Neural cell (in vitro differentiated cells): Measurements from ENCODE around the gene FAM219A. TPM values are rescaled to one million over a fixed set of nuclear protein-coding genes. Genes with fewer than 3 reads are reported as not detected.

Source experiments
- H2AFZ ChIP-seq: fragments of 200-600, 300-800 bp; sonication (generic), shearing (Covaris generic); 2 replicates; pipeline ENCODE4 v1.6.0; 2014; ENCODE audit warnings: low read depth, mild to moderate bottlenecking, antibody characterized with exemption, low read length, moderate library complexity
- H3F3A ChIP-seq: fragments of 200-600 bp; shearing (Covaris generic); 2 replicates; pipeline ENCODE4 v1.6.1; 2016; ENCODE audit warnings: mild to moderate bottlenecking, moderate library complexity, mixed read lengths, antibody characterized with exemption, low read length; ENCODE audit not compliant: insufficient read depth, poor library complexity, severe bottlenecking
- H3K27ac ChIP-seq: fragments of 200-600, 300-800 bp; sonication (generic), shearing (Covaris generic); 2 replicates; pipeline ENCODE4 v1.5.1; 2014; ENCODE audit warnings: mild to moderate bottlenecking, low read length, moderate library complexity
- H3K27me3 ChIP-seq: fragments of 300-800, 200-600 bp; sonication (generic), shearing (Covaris generic); 2 replicates; pipeline ENCODE4 v1.6.0; 2014; ENCODE audit warnings: mild to moderate bottlenecking, low read depth, low read length, moderate library complexity; ENCODE audit not compliant: insufficient read depth
- H3K36me3 ChIP-seq: fragments of 300-800, 200-600 bp; sonication (generic), shearing (Covaris generic); 2 replicates; pipeline ENCODE4 v1.5.1; 2014; ENCODE audit warnings: mild to moderate bottlenecking, antibody characterized with exemption, low read length, moderate library complexity; ENCODE audit not compliant: insufficient read depth
- H3K4me2 ChIP-seq: fragments of 300-800, 200-600 bp; sonication (generic), shearing (Covaris generic); 2 replicates; pipeline ENCODE4 v1.6.0; 2014; ENCODE audit warnings: mild to moderate bottlenecking, low read length
- H3K4me3 ChIP-seq: fragments of 300-800, 200-600 bp; sonication (generic), shearing (Covaris generic); 2 replicates; pipeline ENCODE4 v1.5.1; 2014; ENCODE audit warnings: mild to moderate bottlenecking, low read length, moderate library complexity
- H3K79me2 ChIP-seq: fragments of 200-600 bp; shearing (Covaris generic); replicated peaks from 2 replicates; pipeline ENCODE4 v1.6.0; 2014; ENCODE audit warnings: mild to moderate bottlenecking, low read length, moderate library complexity; ENCODE audit not compliant: insufficient read depth
- H3K9ac ChIP-seq: fragments of 300-800, 200-600 bp; sonication (generic), shearing (Covaris generic); 2 replicates; pipeline ENCODE4 v1.6.1; 2016; ENCODE audit warnings: mild to moderate bottlenecking, low read length, mixed read lengths
- H3K9me2 ChIP-seq: fragments of 200-600 bp; shearing (Covaris generic); 2 replicates; pipeline ENCODE4 v1.6.1; 2016; ENCODE audit warnings: mild to moderate bottlenecking, low read length, mixed read lengths; ENCODE audit not compliant: insufficient read depth
- H3K9me3 ChIP-seq: fragments of 200-600, 300-800 bp; sonication (generic), shearing (Covaris generic); 2 replicates; pipeline ENCODE4 v1.6.1; 2016; ENCODE audit warnings: mild to moderate bottlenecking, mixed run types, low read length, moderate library complexity, mixed read lengths
- H4K20me1 ChIP-seq: fragments of 200-600 bp; shearing (Covaris generic); 2 replicates; pipeline ENCODE4 v1.6.1; 2016; ENCODE audit warnings: mild to moderate bottlenecking, mixed run types; ENCODE audit not compliant: insufficient read depth
- EP300 ChIP-seq: fragments of 450-650 bp; conservative IDR thresholded peaks from 2 replicates; pipeline ENCODE4 v1.6.1; 2014; ENCODE audit warnings: antibody characterized with exemption, mild to moderate bottlenecking, moderate library complexity; ENCODE audit not compliant: poor library complexity, severe bottlenecking
- EZH2 ChIP-seq: fragments of 200-600, 300-800 bp; shearing (Covaris generic), sonication (generic); IDR thresholded peaks from 2 replicates; pipeline ENCODE4 v1.6.1; 2014; ENCODE audit warnings: antibody characterized with exemption, low read length, borderline replicate concordance, mild to moderate bottlenecking; ENCODE audit not compliant: insufficient read depth, poor library complexity, severe bottlenecking
- MXI1 ChIP-seq: fragments of 450-650 bp; conservative IDR thresholded peaks from 2 replicates; pipeline ENCODE4 v1.6.1; 2014; ENCODE audit warnings: antibody characterized with exemption, mild to moderate bottlenecking; ENCODE audit not compliant: poor library complexity, severe bottlenecking
- POLR2AphosphoS5 ChIP-seq: IDR thresholded peaks from 2 replicates; pipeline ENCODE4 v1.6.1; 2012
- RAD21 ChIP-seq: fragments of 450-650 bp; conservative IDR thresholded peaks from 2 replicates; pipeline ENCODE4 v1.6.1; 2014; ENCODE audit warnings: antibody characterized with exemption, mild to moderate bottlenecking, moderate library complexity
- SMC3 ChIP-seq: fragments of 450-650 bp; conservative IDR thresholded peaks from 2 replicates; pipeline ENCODE4 v1.6.1; 2014; ENCODE audit warnings: antibody characterized with exemption, mild to moderate bottlenecking, moderate library complexity; ENCODE audit not compliant: poor library complexity
- TAF1 ChIP-seq: IDR thresholded peaks from 2 replicates; pipeline ENCODE4 v1.6.1; 2012; ENCODE audit warnings: low read depth
- polyA plus RNA-seq: library from polyadenylated mRNA; depleted of rRNA; stranded (reverse); fragments of >200 nt; gene quantifications from 2 replicates; pipeline ENCODE4 v1.2.3, GENCODE V29; 2014
- TF ChIP-seq, protein P1 (sequence below): fragments of 450-650 bp; IDR thresholded peaks from 2 replicates; pipeline ENCODE4 v1.5.1; 2014; ENCODE audit warnings: antibody characterized with exemption, mild to moderate bottlenecking, moderate library complexity; ENCODE audit not compliant: poor library complexity, severe bottlenecking
- TF ChIP-seq, protein P2 (sequence below): IDR thresholded peaks from 2 replicates; pipeline ENCODE4 v1.6.1; 2012; ENCODE audit warnings: borderline replicate concordance

FAM219A gene
- polyA plus RNA-seq, 1 donor from 2014 or later, result 56.6 TPM

DNA sequence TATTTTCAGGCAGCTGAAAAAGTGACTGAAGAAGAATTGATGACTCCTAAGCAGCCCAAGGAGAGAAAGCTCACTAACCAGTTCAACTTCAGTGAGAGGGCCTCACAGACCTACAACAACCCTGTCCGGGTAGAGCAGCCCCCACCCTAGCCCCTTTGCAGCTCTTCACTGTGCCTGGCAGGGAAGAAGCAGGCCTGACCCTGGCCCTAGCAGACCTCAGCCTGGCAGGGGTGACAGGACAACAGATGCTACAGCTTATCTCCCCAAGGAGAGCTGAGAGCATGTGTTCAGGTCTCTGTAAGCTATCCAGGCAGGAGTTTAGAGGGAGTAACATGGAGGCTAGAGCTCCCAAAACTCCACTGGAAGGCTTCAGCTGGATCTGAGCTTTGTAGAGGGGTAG, 32.0 kb upstream of the FAM219A start:
- H3F3A ChIP-seq, result no peaks in the 10 kb centered on the region
- H3K9ac ChIP-seq, result no peak overlapping the region
- no peaks in the 10 kb centered on the region for H3K9me2 ChIP-seq
- H3K27me3 ChIP-seq, result no peaks in the 10 kb centered on the region
- H3K79me2 ChIP-seq, result no peaks in the 10 kb centered on the region
- no peaks in the 10 kb centered on the region for H4K20me1 ChIP-seq
- H3K9me3 ChIP-seq, result no peaks in the 10 kb centered on the region
- no peak overlapping the region for H3K4me2 ChIP-seq
- no peak overlapping the region for H3K27ac ChIP-seq
- H3K36me3 ChIP-seq, result no peaks in the 10 kb centered on the region
- H2AFZ ChIP-seq, result no peak overlapping the region
- no peak overlapping the region for H3K4me3 ChIP-seq
- TF ChIP-seq EP300, result no peak

DNA sequence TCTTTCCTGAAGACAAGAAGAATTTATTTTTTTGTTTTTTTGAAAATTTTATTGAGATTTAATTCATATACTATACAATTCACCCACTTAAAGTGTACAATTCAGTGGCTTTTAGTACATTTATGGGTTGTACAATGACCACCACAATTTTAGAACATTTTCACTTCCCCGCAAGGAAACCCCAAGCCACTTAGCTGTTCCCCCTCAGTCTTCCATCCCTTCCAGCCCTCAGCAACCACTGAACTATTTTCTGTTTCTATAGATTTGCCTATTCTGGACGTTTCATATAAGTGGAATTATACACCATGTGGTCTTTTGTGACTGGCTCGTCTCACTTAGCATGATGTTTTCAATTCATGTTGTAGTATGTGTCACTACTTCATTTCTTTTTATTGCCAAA, 28.2 kb upstream of the FAM219A start:
- Histone ChIP-seq H2AFZ (no peak overlapping the region), H3K9ac (no peak overlapping the region), H3K4me3 (no peak overlapping the region), H3K79me2 (no peaks in the 10 kb centered on the region), H3K9me2 (no peaks in the 10 kb centered on the region), H3F3A (no peaks in the 10 kb centered on the region), H3K9me3 (no peaks in the 10 kb centered on the region), H3K36me3 (no peaks in the 10 kb centered on the region), H3K27ac (no peak overlapping the region), H3K27me3 (no peaks in the 10 kb centered on the region), H3K4me2 (no peak overlapping the region), H4K20me1 (no peaks in the 10 kb centered on the region)
- TF ChIP-seq, protein P1, sequence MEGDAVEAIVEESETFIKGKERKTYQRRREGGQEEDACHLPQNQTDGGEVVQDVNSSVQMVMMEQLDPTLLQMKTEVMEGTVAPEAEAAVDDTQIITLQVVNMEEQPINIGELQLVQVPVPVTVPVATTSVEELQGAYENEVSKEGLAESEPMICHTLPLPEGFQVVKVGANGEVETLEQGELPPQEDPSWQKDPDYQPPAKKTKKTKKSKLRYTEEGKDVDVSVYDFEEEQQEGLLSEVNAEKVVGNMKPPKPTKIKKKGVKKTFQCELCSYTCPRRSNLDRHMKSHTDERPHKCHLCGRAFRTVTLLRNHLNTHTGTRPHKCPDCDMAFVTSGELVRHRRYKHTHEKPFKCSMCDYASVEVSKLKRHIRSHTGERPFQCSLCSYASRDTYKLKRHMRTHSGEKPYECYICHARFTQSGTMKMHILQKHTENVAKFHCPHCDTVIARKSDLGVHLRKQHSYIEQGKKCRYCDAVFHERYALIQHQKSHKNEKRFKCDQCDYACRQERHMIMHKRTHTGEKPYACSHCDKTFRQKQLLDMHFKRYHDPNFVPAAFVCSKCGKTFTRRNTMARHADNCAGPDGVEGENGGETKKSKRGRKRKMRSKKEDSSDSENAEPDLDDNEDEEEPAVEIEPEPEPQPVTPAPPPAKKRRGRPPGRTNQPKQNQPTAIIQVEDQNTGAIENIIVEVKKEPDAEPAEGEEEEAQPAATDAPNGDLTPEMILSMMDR, result no peak
- TF ChIP-seq, protein P2, sequence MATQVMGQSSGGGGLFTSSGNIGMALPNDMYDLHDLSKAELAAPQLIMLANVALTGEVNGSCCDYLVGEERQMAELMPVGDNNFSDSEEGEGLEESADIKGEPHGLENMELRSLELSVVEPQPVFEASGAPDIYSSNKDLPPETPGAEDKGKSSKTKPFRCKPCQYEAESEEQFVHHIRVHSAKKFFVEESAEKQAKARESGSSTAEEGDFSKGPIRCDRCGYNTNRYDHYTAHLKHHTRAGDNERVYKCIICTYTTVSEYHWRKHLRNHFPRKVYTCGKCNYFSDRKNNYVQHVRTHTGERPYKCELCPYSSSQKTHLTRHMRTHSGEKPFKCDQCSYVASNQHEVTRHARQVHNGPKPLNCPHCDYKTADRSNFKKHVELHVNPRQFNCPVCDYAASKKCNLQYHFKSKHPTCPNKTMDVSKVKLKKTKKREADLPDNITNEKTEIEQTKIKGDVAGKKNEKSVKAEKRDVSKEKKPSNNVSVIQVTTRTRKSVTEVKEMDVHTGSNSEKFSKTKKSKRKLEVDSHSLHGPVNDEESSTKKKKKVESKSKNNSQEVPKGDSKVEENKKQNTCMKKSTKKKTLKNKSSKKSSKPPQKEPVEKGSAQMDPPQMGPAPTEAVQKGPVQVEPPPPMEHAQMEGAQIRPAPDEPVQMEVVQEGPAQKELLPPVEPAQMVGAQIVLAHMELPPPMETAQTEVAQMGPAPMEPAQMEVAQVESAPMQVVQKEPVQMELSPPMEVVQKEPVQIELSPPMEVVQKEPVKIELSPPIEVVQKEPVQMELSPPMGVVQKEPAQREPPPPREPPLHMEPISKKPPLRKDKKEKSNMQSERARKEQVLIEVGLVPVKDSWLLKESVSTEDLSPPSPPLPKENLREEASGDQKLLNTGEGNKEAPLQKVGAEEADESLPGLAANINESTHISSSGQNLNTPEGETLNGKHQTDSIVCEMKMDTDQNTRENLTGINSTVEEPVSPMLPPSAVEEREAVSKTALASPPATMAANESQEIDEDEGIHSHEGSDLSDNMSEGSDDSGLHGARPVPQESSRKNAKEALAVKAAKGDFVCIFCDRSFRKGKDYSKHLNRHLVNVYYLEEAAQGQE, result no peak
- TF ChIP-seq EZH2 (no peak), RAD21 (no peak), POLR2AphosphoS5 (no peak), TAF1 (no peak), EP300 (no peak), MXI1 (no peak), SMC3 (no peak)

DNA sequence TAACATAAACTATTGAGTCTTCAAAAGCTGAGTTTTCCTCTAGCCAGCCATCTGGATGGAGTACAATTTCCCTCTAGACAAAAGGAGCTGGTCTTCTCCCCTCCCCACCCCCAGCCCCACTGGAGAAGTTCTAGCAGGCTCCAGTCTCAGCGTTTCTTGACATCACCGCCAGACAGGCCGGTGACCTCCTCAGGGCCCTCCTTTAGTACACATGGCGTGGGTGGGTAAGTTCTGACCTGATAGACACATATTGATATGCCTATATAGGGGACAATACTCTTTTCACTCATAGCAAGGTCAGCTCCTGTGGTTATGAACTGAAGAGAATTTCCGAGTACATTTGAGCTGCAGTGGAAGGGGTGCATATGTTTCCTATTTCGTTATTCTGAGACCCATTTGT, 27.5 kb upstream of the FAM219A start:
- H3K4me2 ChIP-seq, result no peak overlapping the region
- H3K36me3 ChIP-seq, result no peaks in the 10 kb centered on the region
- H3K9me2 ChIP-seq, result no peaks in the 10 kb centered on the region
- H3K27ac ChIP-seq, result no peak overlapping the region
- H3K4me3 ChIP-seq, result no peak overlapping the region
- no peak overlapping the region for H2AFZ ChIP-seq
- H4K20me1 ChIP-seq, result no peaks in the 10 kb centered on the region
- no peaks in the 10 kb centered on the region for H3K9me3 ChIP-seq
- H3K79me2 ChIP-seq, result no peaks in the 10 kb centered on the region
- H3K9ac ChIP-seq, result no peak overlapping the region
- H3F3A ChIP-seq, result no peaks in the 10 kb centered on the region
- TF ChIP-seq RAD21, result no peak
- TF ChIP-seq MXI1, result no peak
- TF ChIP-seq EP300, result no peak
- H3K27me3 ChIP-seq, result no peaks in the 10 kb centered on the region
